K562 (cell line): ENCODE data around the gene SEPTIN14. TPM values are rescaled to one million over a fixed set of nuclear protein-coding genes. Genes with fewer than 3 reads are reported as not detected.

Experiments used
- ATAC-seq: fragments of 200-7000 bp; cut with Tn5 transposase; 3 replicates; pipeline ENCODE4 v1.9.1; 2020; ENCODE audit warnings: moderate library complexity
- BruUV-seq: library from RNA; stranded (reverse); fragments of 400-500 nt; replicated peaks from 2 replicates; lab custom pipeline; 2021; lab: Mats Ljungman, UMichigan
- CTCF ChIA-PET: fragments of 300-600 bp; formaldehyde crosslinking; extraction: SDS; loops from one replicate; lab custom pipeline; 2021; ENCODE audit warnings: low intra/inter-chr PET ratio; lab: Yijun Ruan, JAX
- POLR2A ChIA-PET: fragments of 300-600, 350-650 bp; sonication (Branson Sonifier 250); formaldehyde crosslinking; extraction: SDS; loops from one replicate; lab custom pipeline; 2021; ENCODE audit warnings: antibody characterized with exemption, inconsistent platforms; lab: Yijun Ruan, JAX
- DNase-seq, 4 experiments: peaks; one replicate each; pipeline versions ENCODE4 v3.0.0 to v3.0.0-alpha.2; 2011 to 2018; ENCODE audit warnings: low spot score in 3 of 4, mixed read lengths in 3 of 4; ENCODE audit errors: extremely low read depth in 1 of 4
- FAIRE-seq: peaks from 2 replicates; lab custom pipeline; 2011; peaks lifted over from hg19 to GRCh38; lab: Jason Lieb, UNC
- H2AFZ ChIP-seq: 2 replicates; pipeline ENCODE4 v1.6.0; 2011; ENCODE audit warnings: low read depth, low read length, control low read depth, inconsistent platforms
- H3K27ac ChIP-seq: fragments of 200-600 bp; 3 replicates; pipeline ENCODE4 v1.8.0; 2011; ENCODE audit warnings: low read depth, mild to moderate bottlenecking, control low read depth, inconsistent platforms, low read length, moderate library complexity, mixed read lengths; ENCODE audit errors: extremely low read depth
- H3K27me3 ChIP-seq, 2 experiments: fragments of 300-600 bp in 1 of 2; 2 replicates in 1 of 2; 3 replicates in 1 of 2; pipeline versions ENCODE4 v1.6.0 to v1.8.0; 2011; ENCODE audit warnings: inconsistent platforms in 2 of 2, low read length in 2 of 2, mild to moderate bottlenecking in 1 of 2, mixed read lengths in 1 of 2, moderate library complexity in 1 of 2; ENCODE audit not compliant: control insufficient read depth in 2 of 2, insufficient read depth in 2 of 2
- H3K36me3 ChIP-seq: fragments of 300-600 bp; 3 replicates; pipeline ENCODE4 v1.8.0; 2011; ENCODE audit warnings: mild to moderate bottlenecking, low read length, inconsistent platforms; ENCODE audit not compliant: control insufficient read depth, insufficient read depth
- H3K4me1 ChIP-seq, 2 experiments: fragments of 200-600 bp in 1 of 2; replicated peaks in 1 of 2; 2 replicates in 1 of 2; 3 replicates in 1 of 2; pipeline versions ENCODE4 v1.5.1 to v1.8.0; 2011; ENCODE audit warnings: inconsistent platforms in 2 of 2, low read length in 2 of 2, mild to moderate bottlenecking in 1 of 2, mixed read lengths in 1 of 2, moderate library complexity in 1 of 2; ENCODE audit not compliant: control insufficient read depth in 2 of 2, insufficient read depth in 2 of 2
- H3K4me2 ChIP-seq: 2 replicates; pipeline ENCODE4 v1.6.1; 2011; ENCODE audit warnings: low read length, control low read depth, inconsistent platforms, mixed read lengths; ENCODE audit not compliant: insufficient read depth
- H3K4me3 ChIP-seq: fragments of 200-600 bp; sonication (generic), shearing (Covaris generic); 2 replicates; pipeline ENCODE4 v1.5.1; 2016; ENCODE audit warnings: control low read depth, inconsistent platforms
- H3K79me2 ChIP-seq: fragments of 200-600 bp; 3 replicates; pipeline ENCODE4 v1.8.0; 2011; ENCODE audit warnings: low read length, inconsistent platforms; ENCODE audit not compliant: control insufficient read depth, insufficient read depth
- H3K9ac ChIP-seq, 2 experiments: 2 replicates each; pipeline versions ENCODE4 v1.6.0 to v1.6.1; 2011; ENCODE audit warnings: low read depth in 2 of 2, low read length in 2 of 2, control low read depth in 1 of 2, inconsistent platforms in 1 of 2, mild to moderate bottlenecking in 1 of 2, mixed read lengths in 1 of 2; ENCODE audit not compliant: insufficient read depth in 1 of 2
- H3K9me1 ChIP-seq: one replicate; pipeline ENCODE4 v1.6.0; 2011; ENCODE audit warnings: inconsistent platforms, mild to moderate bottlenecking, low read length, moderate library complexity; ENCODE audit not compliant: control insufficient read depth, insufficient read depth
- H3K9me3 ChIP-seq: replicated peaks from 2 replicates; pipeline ENCODE4 v1.5.1; 2011; ENCODE audit warnings: low read depth, low read length, inconsistent platforms; ENCODE audit not compliant: control insufficient read depth, insufficient read depth
- H4K20me1 ChIP-seq: replicated peaks from 2 replicates; pipeline ENCODE4 v1.6.1; 2011; ENCODE audit warnings: low read length, inconsistent platforms, mixed read lengths; ENCODE audit not compliant: control insufficient read depth, insufficient read depth
- BDP1 ChIP-seq: IDR thresholded peaks from 3 replicates; pipeline ENCODE4 v1.6.1; 2011; ENCODE audit not compliant: insufficient read length, insufficient read depth
- HOMEZ ChIP-seq: fragments of 250-450 bp; sonication (Bioruptor Pico); IDR thresholded peaks from 2 replicates; pipeline ENCODE4 v1.4.0; 2020; ENCODE audit warnings: mild to moderate bottlenecking, moderate library complexity
- JUNB ChIP-seq: fragments of 450-650 bp; formaldehyde crosslinking; conservative IDR thresholded peaks from 2 replicates; pipeline ENCODE4 v1.4.0; 2020; ENCODE audit warnings: mild to moderate bottlenecking
- MECOM ChIP-seq: fragments of 250-450 bp; sonication (Bioruptor Pico); IDR thresholded peaks from 2 replicates; pipeline ENCODE4 v1.8.0; 2022; ENCODE audit warnings: inconsistent platforms
- MTA3 ChIP-seq: fragments of 450-650 bp; formaldehyde crosslinking; IDR thresholded peaks from 2 replicates; pipeline ENCODE4 v1.6.1; 2017; ENCODE audit warnings: mild to moderate bottlenecking, borderline replicate concordance
- NCOA2 ChIP-seq, 2 experiments: fragments of 450-650 bp; IDR thresholded peaks; 2 replicates each; pipeline ENCODE4 v1.6.1; 2018; ENCODE audit warnings: mild to moderate bottlenecking in 2 of 2, moderate library complexity in 1 of 2; ENCODE audit not compliant: partially characterized antibody in 2 of 2
- POLR2AphosphoS2 ChIP-seq: IDR thresholded peaks from 2 replicates; pipeline ENCODE4 v1.6.1; 2012; ENCODE audit warnings: low read length, improper control_type of control experiment
- ZBTB17 ChIP-seq: fragments of 450-650 bp; formaldehyde crosslinking; IDR thresholded peaks from 2 replicates; pipeline ENCODE4 v1.4.0; 2020; ENCODE audit warnings: mild to moderate bottlenecking
- ZC3H4 ChIP-seq: sonication (generic); formaldehyde crosslinking; IDR thresholded peaks from 2 replicates; pipeline ENCODE4 v1.9.0; 2021; ENCODE audit warnings: missing genetic modification reagents, borderline replicate concordance
- ZNF436 ChIP-seq: fragments of 250-450, 450-650 bp; sonication (Bioruptor Pico); formaldehyde crosslinking; IDR thresholded peaks from 2 replicates; pipeline ENCODE4 v1.7.0; 2020; ENCODE audit warnings: mild to moderate bottlenecking
- ZNF583 ChIP-seq: fragments of 250-450 bp; sonication (Bioruptor Pico); IDR thresholded peaks from 2 replicates; pipeline ENCODE4 v1.4.0; 2020
- WGBS: fragments of 100-300 bp; shearing (Covaris generic); methylation state at CpG from one replicate; pipeline ENCODE4 v1.1.6; 2016; ENCODE audit warnings: low coverage, mixed read lengths; ENCODE audit not compliant: insufficient coverage; ENCODE audit errors: missing lambda C conversion rate; 5-methylcytosine and 5-hydroxymethylcytosine counted together
- in situ Hi-C: fragments of 300-500 bp; cut with MboI; formaldehyde crosslinking; loops from 4 replicates; pipeline ENCODE4 v1.15.0; 2018; ENCODE audit warnings: inconsistent platforms, mixed read lengths
- intact Hi-C: fragments of 100-400 bp; cut with micrococcal nuclease; formaldehyde crosslinking; loops from 2 replicates; pipeline ENCODE4 v1.14.2; 2022
- polyA plus RNA-seq, 8 experiments: library from polyadenylated mRNA; depleted of rRNA in 4 of 8; stranded (reverse) in 5 of 8; unstranded in 3 of 8; fragments of >200 nt; fragmentation: Nextera tagmentation in 2 of 8; fragmentation: Illumina TruSeq in 1 of 8; extraction: Ambion mirVana in 2 of 8; extraction: Trizol in 1 of 8; gene quantifications; 2 replicates each; pipeline versions ENCODE4 v1.2.1 to v1.2.3, GENCODE V29; 2011 to 2014; ENCODE audit warnings: inconsistent platforms in 1 of 8, missing spikeins in 1 of 8
- total RNA-seq, 7 experiments: library from RNA; depleted of rRNA in 6 of 7; stranded (reverse); fragments of >200 nt in 6 of 7; fragmentation: Illumina TruSeq in 2 of 7; extraction: Trizol in 2 of 7; gene quantifications; 2 replicates each; pipeline versions ENCODE4 v1.2.1 to v1.2.3, GENCODE V29; 2011 to 2021; ENCODE audit warnings: low replicate concordance in 1 of 7
- TF ChIP-seq, protein P1 (sequence below): fragments of 250-450 bp; sonication (Bioruptor Pico); IDR thresholded peaks from 2 replicates; pipeline ENCODE4 v1.8.0; 2021; ENCODE audit warnings: moderate library complexity, mild to moderate bottlenecking, inconsistent platforms
- TF ChIP-seq, protein P2 (sequence below): sonication (generic); formaldehyde crosslinking; IDR thresholded peaks from 2 replicates; pipeline ENCODE4 v1.4.0; 2020; ENCODE audit warnings: mild to moderate bottlenecking, missing genetic modification reagents

SEPTIN14 gene
- total and polyA plus RNA-seq, 9 of the 15 experiments (the other 6 are each of a cell fraction or from before 2014, with no cell fraction given): 0.04 to 0.10 (median 0.04) TPM; not detected in 1

GRCh38 chr7:55787796-55788195 is 74.8 kb downstream of the SEPTIN14 start:
- Histone ChIP-seq H2AFZ (no peak overlapping the region), H3K79me2 (no peaks in the 10 kb centered on the region), H3K9me3 (no peaks in the 10 kb centered on the region), H3K4me2 (no peak overlapping the region), H3K9me1 (no peaks in the 10 kb centered on the region), H3K27me3 (peaks cover 0 to 11% of the 10 kb centered on the region in 2 experiments; a peak in 2 of 5 replicates), H3K4me1 (no peaks in the 10 kb centered on the region), H3K4me3 (no peak overlapping the region), H3K27ac (no peak overlapping the region), H3K36me3 (no peaks in the 10 kb centered on the region), H3K9ac (no peak overlapping the region), H4K20me1 (no peaks in the 10 kb centered on the region)
- 0% methylated on average over 6 of the region's 6 CpGs for WGBS
- in situ Hi-C loops (no loop called here), intact Hi-C loops (loop anchor here (5.0 kb wide), 1 partner anchor 610 kb away; no protein-coding TSS in a partner anchor)
- CTCF ChIA-PET: no interaction called here
- POLR2A ChIA-PET: interaction anchor here (0.6 kb wide), 1 partner anchor 488 kb away, joined by 3 read pairs; no protein-coding TSS in a partner anchor
- BruUV-seq: no TSS peak
- ATAC-seq: no peak
- DNase-seq: no peak
- TF ChIP-seq ZNF436 (CRISPR knock-in tag) (no peak), MECOM (CRISPR knock-in tag) (no peak)
- FAIRE-seq: no peak

GRCh38 chr7:55786901-55787300 is 75.7 kb downstream of the SEPTIN14 start:
- 1% methylated on average over 7 of the region's 7 CpGs for WGBS
- no peaks in the 10 kb centered on the region for H3K36me3 ChIP-seq
- FAIRE-seq (no peak), DNase-seq (no peak), ATAC-seq (no peak)
- H3K79me2 ChIP-seq: no peaks in the 10 kb centered on the region
- H2AFZ ChIP-seq: no peak overlapping the region
- ChIA-PET POLR2A (interaction anchor here (0.5 kb wide), 1 partner anchor 11 kb away, joined by 3 read pairs; no protein-coding TSS in a partner anchor), CTCF (no interaction called here)
- intact Hi-C loops: loop anchor here (5.0 kb wide), 1 partner anchor 610 kb away; no protein-coding TSS in a partner anchor
- no peak overlapping the region for H3K27ac ChIP-seq
- no peak overlapping the region for H3K4me2 ChIP-seq
- H3K4me3 ChIP-seq: no peak overlapping the region
- in situ Hi-C loops: no loop called here
- no peak overlapping the region for H3K9ac ChIP-seq
- no peaks in the 10 kb centered on the region for H3K9me3 ChIP-seq
- no TSS peak for BruUV-seq
- H4K20me1 ChIP-seq: no peaks in the 10 kb centered on the region
- no peaks in the 10 kb centered on the region for H3K9me1 ChIP-seq
- no peaks in the 10 kb centered on the region for H3K4me1 ChIP-seq
- peaks cover 0 to 11% of the 10 kb centered on the region in 2 experiments; a peak in 2 of 5 replicates for H3K27me3 ChIP-seq
- TF ChIP-seq JUNB (CRISPR knock-in tag): no peak
- TF ChIP-seq MTA3: no peak
- no peak for TF ChIP-seq ZNF583 (CRISPR knock-in tag)
- TF ChIP-seq BDP1: no peak
- TF ChIP-seq ZBTB17 (CRISPR knock-in tag): no peak
- TF ChIP-seq HOMEZ (CRISPR knock-in tag): no peak
- no peak for TF ChIP-seq ZC3H4
- TF ChIP-seq, protein P1, sequence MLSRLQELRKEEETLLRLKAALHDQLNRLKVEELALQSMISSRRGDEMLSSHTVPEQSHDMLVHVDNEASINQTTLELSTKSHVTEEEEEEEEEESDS (CRISPR knock-in tag): no peak
- TF ChIP-seq POLR2AphosphoS2: no peak
- TF ChIP-seq, protein P2, sequence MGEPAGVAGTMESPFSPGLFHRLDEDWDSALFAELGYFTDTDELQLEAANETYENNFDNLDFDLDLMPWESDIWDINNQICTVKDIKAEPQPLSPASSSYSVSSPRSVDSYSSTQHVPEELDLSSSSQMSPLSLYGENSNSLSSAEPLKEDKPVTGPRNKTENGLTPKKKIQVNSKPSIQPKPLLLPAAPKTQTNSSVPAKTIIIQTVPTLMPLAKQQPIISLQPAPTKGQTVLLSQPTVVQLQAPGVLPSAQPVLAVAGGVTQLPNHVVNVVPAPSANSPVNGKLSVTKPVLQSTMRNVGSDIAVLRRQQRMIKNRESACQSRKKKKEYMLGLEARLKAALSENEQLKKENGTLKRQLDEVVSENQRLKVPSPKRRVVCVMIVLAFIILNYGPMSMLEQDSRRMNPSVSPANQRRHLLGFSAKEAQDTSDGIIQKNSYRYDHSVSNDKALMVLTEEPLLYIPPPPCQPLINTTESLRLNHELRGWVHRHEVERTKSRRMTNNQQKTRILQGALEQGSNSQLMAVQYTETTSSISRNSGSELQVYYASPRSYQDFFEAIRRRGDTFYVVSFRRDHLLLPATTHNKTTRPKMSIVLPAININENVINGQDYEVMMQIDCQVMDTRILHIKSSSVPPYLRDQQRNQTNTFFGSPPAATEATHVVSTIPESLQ (CRISPR knock-in tag): no peak
- no peak for TF ChIP-seq NCOA2 (IDR thresholded peaks at IDR 0.05; ENCODE audit: partially characterized antibody in 2 of 2)
